ENCODE measurements around the gene MCAM.

MCAM gene, protein sequence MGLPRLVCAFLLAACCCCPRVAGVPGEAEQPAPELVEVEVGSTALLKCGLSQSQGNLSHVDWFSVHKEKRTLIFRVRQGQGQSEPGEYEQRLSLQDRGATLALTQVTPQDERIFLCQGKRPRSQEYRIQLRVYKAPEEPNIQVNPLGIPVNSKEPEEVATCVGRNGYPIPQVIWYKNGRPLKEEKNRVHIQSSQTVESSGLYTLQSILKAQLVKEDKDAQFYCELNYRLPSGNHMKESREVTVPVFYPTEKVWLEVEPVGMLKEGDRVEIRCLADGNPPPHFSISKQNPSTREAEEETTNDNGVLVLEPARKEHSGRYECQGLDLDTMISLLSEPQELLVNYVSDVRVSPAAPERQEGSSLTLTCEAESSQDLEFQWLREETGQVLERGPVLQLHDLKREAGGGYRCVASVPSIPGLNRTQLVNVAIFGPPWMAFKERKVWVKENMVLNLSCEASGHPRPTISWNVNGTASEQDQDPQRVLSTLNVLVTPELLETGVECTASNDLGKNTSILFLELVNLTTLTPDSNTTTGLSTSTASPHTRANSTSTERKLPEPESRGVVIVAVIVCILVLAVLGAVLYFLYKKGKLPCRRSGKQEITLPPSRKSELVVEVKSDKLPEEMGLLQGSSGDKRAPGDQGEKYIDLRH

GRCh38 chr11:119316729-119317591 is at the start of gene MCAM:
TSS of gene MCAM (minus strand) at chr11:119317130. CDS start at chr11:119317101, 29 bp downstream.
- H3K9me3 Mint-ChIP-seq, result no peaks in the 10 kb centered on the region
- H3K27me3 Mint-ChIP-seq (ENCODE audit: low read depth, poor library complexity), result peaks cover 26% of the 10 kb centered on the region
- no peaks in the 10 kb centered on the region for H3K36me3 Mint-ChIP-seq (ENCODE audit: low read depth)
- H3K4me1 Mint-ChIP-seq, result peaks cover 44% of the 10 kb centered on the region
- TF ChIP-seq, protein P1, sequence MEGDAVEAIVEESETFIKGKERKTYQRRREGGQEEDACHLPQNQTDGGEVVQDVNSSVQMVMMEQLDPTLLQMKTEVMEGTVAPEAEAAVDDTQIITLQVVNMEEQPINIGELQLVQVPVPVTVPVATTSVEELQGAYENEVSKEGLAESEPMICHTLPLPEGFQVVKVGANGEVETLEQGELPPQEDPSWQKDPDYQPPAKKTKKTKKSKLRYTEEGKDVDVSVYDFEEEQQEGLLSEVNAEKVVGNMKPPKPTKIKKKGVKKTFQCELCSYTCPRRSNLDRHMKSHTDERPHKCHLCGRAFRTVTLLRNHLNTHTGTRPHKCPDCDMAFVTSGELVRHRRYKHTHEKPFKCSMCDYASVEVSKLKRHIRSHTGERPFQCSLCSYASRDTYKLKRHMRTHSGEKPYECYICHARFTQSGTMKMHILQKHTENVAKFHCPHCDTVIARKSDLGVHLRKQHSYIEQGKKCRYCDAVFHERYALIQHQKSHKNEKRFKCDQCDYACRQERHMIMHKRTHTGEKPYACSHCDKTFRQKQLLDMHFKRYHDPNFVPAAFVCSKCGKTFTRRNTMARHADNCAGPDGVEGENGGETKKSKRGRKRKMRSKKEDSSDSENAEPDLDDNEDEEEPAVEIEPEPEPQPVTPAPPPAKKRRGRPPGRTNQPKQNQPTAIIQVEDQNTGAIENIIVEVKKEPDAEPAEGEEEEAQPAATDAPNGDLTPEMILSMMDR (IDR thresholded peaks at IDR 0.05), result no peak
- DNase-seq, result peak; percentile 75
- peak within 1 kb of the TSS; percentile 75 for H3K4me3 Mint-ChIP-seq
- H3K27ac Mint-ChIP-seq, result no peak within 1 kb of the TSS

DNA sequence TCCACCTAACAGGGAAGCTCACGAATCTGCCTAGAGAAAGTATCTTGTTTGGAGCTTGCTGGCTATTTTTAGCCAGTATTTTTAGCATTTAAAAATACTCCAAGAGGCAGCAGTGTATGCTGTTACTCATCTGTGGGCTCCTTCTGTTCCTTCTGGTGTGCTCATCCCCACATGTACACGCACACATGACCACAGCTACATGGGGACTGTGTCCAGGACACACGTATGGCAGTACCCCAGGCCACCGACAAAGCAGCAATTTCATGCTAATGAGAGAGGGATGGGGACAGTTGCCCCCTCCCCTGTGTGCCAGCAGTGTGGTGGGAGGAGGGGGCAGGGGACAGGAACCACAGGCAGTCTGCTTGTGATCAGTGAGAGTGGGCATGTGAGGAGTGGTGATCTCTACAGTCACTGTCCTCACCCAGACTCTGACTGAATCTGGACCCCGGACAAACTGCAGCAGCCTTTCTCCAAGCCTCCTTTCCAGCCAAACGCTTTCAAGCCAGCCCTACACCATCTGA is 48.2 kb upstream of the MCAM start:
- H3K27ac Mint-ChIP-seq, result no peak overlapping the region
- peaks cover 3% of the 10 kb centered on the region for H3K9me3 Mint-ChIP-seq
- DNase-seq, result no peak
- no peaks in the 10 kb centered on the region for H3K36me3 Mint-ChIP-seq (ENCODE audit: low read depth)
- H3K4me1 Mint-ChIP-seq, result peaks cover 78% of the 10 kb centered on the region
- peak overlapping the region; percentile 76 for H3K4me3 Mint-ChIP-seq
- H3K27me3 Mint-ChIP-seq (ENCODE audit: low read depth, poor library complexity), result peaks cover 37% of the 10 kb centered on the region
- TF ChIP-seq, protein P1 (IDR thresholded peaks at IDR 0.05), result no peak

- Mint-ChIP-seq H3K4me3 (peak overlapping the region; percentile 76), H3K27me3 (ENCODE audit: low read depth, poor library complexity) (peaks cover 44% of the 10 kb centered on the region), H3K9me3 (peaks cover 3% of the 10 kb centered on the region), H3K4me1 (peaks cover 78% of the 10 kb centered on the region), H3K27ac (no peak overlapping the region), H3K36me3 (ENCODE audit: low read depth) (peaks cover 3% of the 10 kb centered on the region)
- TF ChIP-seq, protein P1 (IDR thresholded peaks at IDR 0.05), result no peak
- DNase-seq, result peak; percentile 80
Measured at GRCh38 chr11:119363851-119364590, 47.1 kb upstream of the MCAM start.

GRCh38 chr11:119363081-119363850 is 46.3 kb upstream of the MCAM start:
- Mint-ChIP-seq H3K36me3 (ENCODE audit: low read depth) (peaks cover 11% of the 10 kb centered on the region), H3K27me3 (ENCODE audit: low read depth, poor library complexity) (peaks cover 50% of the 10 kb centered on the region)
- TF ChIP-seq, protein P1 (IDR thresholded peaks at IDR 0.05), result no peak

DNA sequence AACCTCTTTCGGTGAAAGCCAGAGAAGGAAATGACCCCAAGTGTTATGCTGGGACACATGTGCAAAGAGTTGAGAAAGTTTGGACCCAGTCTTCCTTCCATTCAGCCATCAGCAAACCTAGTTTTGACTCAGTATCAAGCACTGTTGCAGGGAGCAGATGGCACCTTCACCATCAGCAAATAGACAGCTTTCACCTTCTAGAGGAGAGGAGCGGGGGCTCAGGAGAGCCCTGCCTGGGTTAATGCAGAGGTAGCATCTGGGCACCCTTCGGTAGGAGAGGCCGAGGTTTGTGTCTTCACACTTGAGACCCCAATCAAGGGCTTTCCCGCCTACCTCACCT is 45.8 kb upstream of the MCAM start:
- peaks cover 3% of the 10 kb centered on the region for H3K9me3 Mint-ChIP-seq
- H3K27me3 Mint-ChIP-seq (ENCODE audit: low read depth, poor library complexity), result peaks cover 56% of the 10 kb centered on the region
- TF ChIP-seq, protein P1 (IDR thresholded peaks at IDR 0.05), result no peak
- no peak overlapping the region for H3K27ac Mint-ChIP-seq
- DNase-seq, result no peak
- peaks cover 16% of the 10 kb centered on the region for H3K36me3 Mint-ChIP-seq (ENCODE audit: low read depth)
- peaks cover 68% of the 10 kb centered on the region for H3K4me1 Mint-ChIP-seq
- H3K4me3 Mint-ChIP-seq, result peak overlapping the region; percentile 55

More at GRCh38 chr11:119363081-119363850, 46.3 kb upstream of the MCAM start:
- DNase-seq, result no peak
- H3K9me3 Mint-ChIP-seq, result peaks cover 3% of the 10 kb centered on the region
- peaks cover 72% of the 10 kb centered on the region for H3K4me1 Mint-ChIP-seq
- H3K27ac Mint-ChIP-seq, result no peak overlapping the region
- H3K4me3 Mint-ChIP-seq, result peak overlapping the region; percentile 42

Measured in nephron progenitor cell (in vitro differentiated cells).